OCI-LY1 (cell line): ENCODE results near the gene VPS26B.

Experiments used
- EZH2 ChIP-seq: fragments of 200-600 bp; sonication (generic), shearing (Covaris generic); IDR thresholded peaks from 2 replicates; pipeline ENCODE4 v1.8.0; 2017; ENCODE audit warnings: borderline replicate concordance, mixed run types, mild to moderate bottlenecking, antibody characterized with exemption, low read length, moderate library complexity, mixed read lengths
- TF ChIP-seq, protein P1 (sequence below): fragments of 200-600 bp; sonication (generic), shearing (Covaris generic); IDR thresholded peaks from 2 replicates; pipeline ENCODE4 v1.5.1; 2017; ENCODE audit warnings: mild to moderate bottlenecking, antibody characterized with exemption, low read length, moderate library complexity, mixed read lengths

DNA sequence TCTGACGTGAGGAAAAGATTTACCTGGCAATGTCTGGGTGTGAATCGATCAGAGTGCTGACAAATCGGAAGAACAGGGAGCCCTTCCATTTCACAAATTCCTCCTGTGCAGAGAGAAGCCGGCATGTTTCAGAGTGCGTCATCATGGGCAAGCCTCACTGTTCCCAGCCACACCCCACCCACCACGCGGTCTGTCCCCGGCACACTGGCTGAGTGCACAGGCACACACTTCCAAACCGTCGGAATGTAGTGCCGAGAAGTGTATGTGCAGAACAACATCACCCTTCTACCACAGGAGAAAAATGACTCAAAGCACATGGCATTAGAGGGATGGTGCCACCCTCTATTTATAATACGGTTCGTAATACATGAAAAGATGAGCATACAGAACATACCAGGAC lies 48.2 kb upstream of the VPS26B start:
- TF ChIP-seq, protein P1, sequence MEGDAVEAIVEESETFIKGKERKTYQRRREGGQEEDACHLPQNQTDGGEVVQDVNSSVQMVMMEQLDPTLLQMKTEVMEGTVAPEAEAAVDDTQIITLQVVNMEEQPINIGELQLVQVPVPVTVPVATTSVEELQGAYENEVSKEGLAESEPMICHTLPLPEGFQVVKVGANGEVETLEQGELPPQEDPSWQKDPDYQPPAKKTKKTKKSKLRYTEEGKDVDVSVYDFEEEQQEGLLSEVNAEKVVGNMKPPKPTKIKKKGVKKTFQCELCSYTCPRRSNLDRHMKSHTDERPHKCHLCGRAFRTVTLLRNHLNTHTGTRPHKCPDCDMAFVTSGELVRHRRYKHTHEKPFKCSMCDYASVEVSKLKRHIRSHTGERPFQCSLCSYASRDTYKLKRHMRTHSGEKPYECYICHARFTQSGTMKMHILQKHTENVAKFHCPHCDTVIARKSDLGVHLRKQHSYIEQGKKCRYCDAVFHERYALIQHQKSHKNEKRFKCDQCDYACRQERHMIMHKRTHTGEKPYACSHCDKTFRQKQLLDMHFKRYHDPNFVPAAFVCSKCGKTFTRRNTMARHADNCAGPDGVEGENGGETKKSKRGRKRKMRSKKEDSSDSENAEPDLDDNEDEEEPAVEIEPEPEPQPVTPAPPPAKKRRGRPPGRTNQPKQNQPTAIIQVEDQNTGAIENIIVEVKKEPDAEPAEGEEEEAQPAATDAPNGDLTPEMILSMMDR = no peak
- TF ChIP-seq EZH2 = no peak
